ENCODE measurements around the gene TM7SF3.

DNA sequence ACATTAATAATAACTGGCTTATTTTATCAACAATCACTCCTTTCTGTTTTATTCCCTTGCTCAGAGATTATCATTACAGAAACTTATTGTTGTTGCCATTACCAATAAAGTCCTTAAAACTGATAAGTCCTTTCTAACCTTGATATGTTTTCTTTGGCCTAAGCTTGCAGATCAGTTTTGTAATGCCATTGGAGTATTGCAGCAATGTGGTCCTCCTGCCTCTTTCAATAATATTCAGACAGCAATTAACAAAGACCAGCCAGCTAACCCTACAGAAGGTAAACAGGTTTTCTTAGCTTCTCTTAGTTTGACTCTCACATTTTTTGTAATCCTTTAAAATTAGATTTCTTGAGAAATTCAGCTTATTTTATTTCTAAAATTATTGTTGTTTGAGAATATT is 12.1 kb upstream of the TM7SF3 start:
- TF ChIP-seq POLR2A (IDR thresholded peaks at IDR 0.05) (no peak), POLR2AphosphoS5 (IDR thresholded peaks at IDR 0.05) (no peak)
